Measurements from ENCODE around the gene FUCA2. TPM values are rescaled to one million over a fixed set of nuclear protein-coding genes. Genes with fewer than 3 reads are reported as not detected.

The FUCA2 gene, protein sequence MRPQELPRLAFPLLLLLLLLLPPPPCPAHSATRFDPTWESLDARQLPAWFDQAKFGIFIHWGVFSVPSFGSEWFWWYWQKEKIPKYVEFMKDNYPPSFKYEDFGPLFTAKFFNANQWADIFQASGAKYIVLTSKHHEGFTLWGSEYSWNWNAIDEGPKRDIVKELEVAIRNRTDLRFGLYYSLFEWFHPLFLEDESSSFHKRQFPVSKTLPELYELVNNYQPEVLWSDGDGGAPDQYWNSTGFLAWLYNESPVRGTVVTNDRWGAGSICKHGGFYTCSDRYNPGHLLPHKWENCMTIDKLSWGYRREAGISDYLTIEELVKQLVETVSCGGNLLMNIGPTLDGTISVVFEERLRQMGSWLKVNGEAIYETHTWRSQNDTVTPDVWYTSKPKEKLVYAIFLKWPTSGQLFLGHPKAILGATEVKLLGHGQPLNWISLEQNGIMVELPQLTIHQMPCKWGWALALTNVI
- 64.7 and 131 TPM in 2 replicates for total RNA-seq

DNA sequence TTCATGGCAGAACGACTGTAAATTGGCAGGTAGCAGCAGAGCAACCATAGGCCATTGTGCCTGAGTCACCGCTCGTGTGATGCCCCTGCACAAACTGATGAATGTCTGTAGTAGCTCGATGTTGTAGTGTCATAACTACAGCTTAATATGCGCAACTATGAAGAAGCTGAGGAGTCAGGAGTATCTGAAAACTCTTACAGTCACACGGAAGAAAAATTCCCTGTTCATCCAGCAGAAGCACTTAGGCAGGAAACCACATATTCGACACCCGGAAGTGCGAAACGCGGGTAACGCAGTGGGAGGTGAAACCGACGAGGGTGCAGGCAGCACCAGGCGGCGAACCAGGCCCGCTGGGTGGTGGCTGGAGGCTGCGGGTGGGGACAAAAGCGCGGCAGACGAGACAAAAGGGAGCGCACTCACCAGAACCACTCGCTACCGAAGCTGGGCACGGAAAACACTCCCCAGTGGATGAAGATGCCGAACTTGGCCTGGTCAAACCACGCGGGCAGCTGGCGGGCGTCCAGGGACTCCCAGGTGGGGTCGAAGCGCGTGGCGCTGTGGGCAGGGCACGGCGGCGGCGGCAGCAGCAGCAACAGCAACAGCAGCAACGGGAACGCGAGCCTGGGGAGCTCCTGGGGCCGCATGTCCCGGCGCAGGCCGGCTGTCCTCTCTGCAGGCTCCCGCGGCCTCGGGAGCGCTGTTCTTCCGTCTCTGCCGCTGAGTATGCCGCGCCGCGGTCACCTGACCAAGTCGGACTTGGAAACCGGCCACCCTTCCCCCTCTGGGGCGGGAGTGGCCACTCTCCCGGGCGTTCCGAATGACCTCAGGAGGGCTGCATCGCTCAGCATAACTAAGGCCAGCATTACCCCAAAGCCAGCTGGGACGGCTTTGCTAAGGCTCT, at the start of gene FUCA2:
TSS of gene FUCA2 (minus strand) at position 730 of the 901 bp plus-strand sequence. CDS start at position 644, 86 bp downstream.

GRCh38 chr6:143450453-143451371, 60.8 kb downstream of the FUCA2 start, which contains the start of the genes ADAT2 and PEX3:
ADAT2 (minus strand) TSS chr6:143450695; CDS start chr6:143450658, 37 bp downstream.
PEX3 (plus strand) TSS chr6:143450805; CDS start chr6:143451043, 238 bp downstream.

Other genes starting within 250 kb of the FUCA2 start
- gene ADAT2, start 61.0 kb downstream of the FUCA2 start, total RNA-seq, result 4.1 and 12.1 TPM in 2 replicates
- 25.9 and 28.1 TPM in 2 replicates for gene PEX3, start 60.9 kb downstream of the FUCA2 start, total RNA-seq
- 52.9 TPM in 2 replicates for gene PHACTR2, start 166.2 kb upstream of the FUCA2 start, total RNA-seq

Data from smooth muscle cell of trachea (primary cell).